GM21447 (cell line): Measurements from ENCODE around the gene MSI2.

Source experiments
- ATAC-seq: cut with Tn5 transposase; IDR thresholded peaks from one replicate; pipeline ENCODE4 v1.9.1; 2021; ENCODE audit not compliant: unreplicated experiment

MSI2 gene

GRCh38 chr17:57313097-57313835 lies 56.9 kb downstream of the MSI2 start:
- ATAC-seq, result no peak

GRCh38 chr17:57315061-57316015 lies 59.0 kb downstream of the MSI2 start:
- no peak for ATAC-seq

- no peak for ATAC-seq
These were observed 60.0 kb downstream of the MSI2 start for GRCh38 chr17:57316361-57316760.

- no peak for ATAC-seq
These were observed 60.8 kb downstream of the MSI2 start for GRCh38 chr17:57317079-57317478.

- ATAC-seq, result no peak
These were observed 62.6 kb downstream of the MSI2 start for GRCh38 chr17:57318913-57319312.

- no peak for ATAC-seq
These were observed 63.5 kb downstream of the MSI2 start for GRCh38 chr17:57319806-57320205.

- ATAC-seq, result no peak
These were observed 67.1 kb downstream of the MSI2 start for GRCh38 chr17:57323391-57323790.

GRCh38 chr17:57324060-57324459 lies 67.7 kb downstream of the MSI2 start:
- ATAC-seq, result no peak

GRCh38 chr17:57324631-57325030 lies 68.3 kb downstream of the MSI2 start:
- no peak for ATAC-seq

- ATAC-seq, result no peak
These were observed 70.0 kb downstream of the MSI2 start for GRCh38 chr17:57326336-57326735.

- ATAC-seq, result no peak
These were observed 70.4 kb downstream of the MSI2 start for GRCh38 chr17:57326764-57327163.

- ATAC-seq, result no peak
These were observed 71.0 kb downstream of the MSI2 start for GRCh38 chr17:57327176-57327970.

GRCh38 chr17:57328109-57328882 lies 72.0 kb downstream of the MSI2 start:
- ATAC-seq, result no peak

- no peak for ATAC-seq
These were observed 73.3 kb downstream of the MSI2 start for GRCh38 chr17:57329380-57330214.

- no peak for ATAC-seq
These were observed 74.3 kb downstream of the MSI2 start for GRCh38 chr17:57330587-57330986.

- ATAC-seq, result no peak
These were observed 75.1 kb downstream of the MSI2 start for GRCh38 chr17:57331423-57331822.

- ATAC-seq, result no peak
These were observed 76.2 kb downstream of the MSI2 start for GRCh38 chr17:57332501-57332900.

- ATAC-seq, result no peak
These were observed 79.0 kb downstream of the MSI2 start for GRCh38 chr17:57335195-57335792.

- ATAC-seq, result no peak
These were observed 81.1 kb downstream of the MSI2 start for GRCh38 chr17:57337390-57337789.
